HG03280 (cell line): ENCODE data around the gene CCL11.

Experiments
- ATAC-seq: cut with Tn5 transposase; IDR thresholded peaks from one replicate; pipeline ENCODE4 v1.9.1; 2021; ENCODE audit warnings: mild to moderate bottlenecking, moderate library complexity; ENCODE audit not compliant: unreplicated experiment

The CCL11 gene

GRCh38 chr17:34257299-34257985 is 28.1 kb upstream of the CCL11 start:
- no peak for ATAC-seq

GRCh38 chr17:34257986-34258326 is 27.6 kb upstream of the CCL11 start:
- no peak for ATAC-seq

- no peak for ATAC-seq
Measured at GRCh38 chr17:34259146-34259545, 26.4 kb upstream of the CCL11 start.

- ATAC-seq: no peak
Measured at GRCh38 chr17:34260861-34261260, 24.7 kb upstream of the CCL11 start.

- no peak for ATAC-seq
Measured at GRCh38 chr17:34261568-34262337, 23.8 kb upstream of the CCL11 start.

- no peak for ATAC-seq
Measured at GRCh38 chr17:34265711-34266110, 19.8 kb upstream of the CCL11 start.

- no peak for ATAC-seq
Measured at GRCh38 chr17:34269969-34270368, 15.6 kb upstream of the CCL11 start, which contains the start of gene CCL7. TSS of gene CCL7 (plus strand) at chr17:34270221. CDS start at chr17:34270291, 70 bp downstream.

- no peak for ATAC-seq
Measured at GRCh38 chr17:34275881-34276280, 9.7 kb upstream of the CCL11 start.

- ATAC-seq: no peak
Measured at GRCh38 chr17:34276826-34277225, 8.7 kb upstream of the CCL11 start.

- ATAC-seq: no peak
Measured at GRCh38 chr17:34283571-34283970, 2.0 kb upstream of the CCL11 start.

GRCh38 chr17:34287875-34288274 is 2.3 kb downstream of the CCL11 start:
- ATAC-seq: no peak

GRCh38 chr17:34290586-34290985 is 5.0 kb downstream of the CCL11 start:
- no peak for ATAC-seq

GRCh38 chr17:34291721-34292348 is 6.3 kb downstream of the CCL11 start:
- no peak for ATAC-seq

GRCh38 chr17:34299027-34299426 is 13.5 kb downstream of the CCL11 start:
- no peak for ATAC-seq

- no peak for ATAC-seq
Measured at GRCh38 chr17:34299956-34300577, 14.5 kb downstream of the CCL11 start.

- ATAC-seq: no peak
Measured at GRCh38 chr17:34300652-34301370, 15.3 kb downstream of the CCL11 start.

GRCh38 chr17:34301986-34302385 is 16.4 kb downstream of the CCL11 start:
- no peak for ATAC-seq

- ATAC-seq: no peak
Measured at GRCh38 chr17:34302636-34303035, 17.1 kb downstream of the CCL11 start.

- ATAC-seq: no peak
Measured at GRCh38 chr17:34303606-34304005, 18.1 kb downstream of the CCL11 start.

- no peak for ATAC-seq
Measured at GRCh38 chr17:34305061-34305460, 19.5 kb downstream of the CCL11 start.

GRCh38 chr17:34305606-34306005 is 20.1 kb downstream of the CCL11 start:
- ATAC-seq: no peak
